Testis (tissue), 2 donors: ENCODE results near the gene SRCIN1.

ENCODE experiments used
- CTCF ChIP-seq, 3 experiments: fragments of 450-650 bp in 2 of 3; fragments of 200-600 bp in 1 of 3; sonication (generic) in 1 of 3; IDR thresholded peaks; one replicate each; pipeline ENCODE4 v1.5.1; 2016 to 2019; ENCODE audit warnings: antibody characterized with exemption in 3 of 3, mild to moderate bottlenecking in 2 of 3, moderate library complexity in 1 of 3
- POLR2A ChIP-seq: fragments of 450-650 bp; IDR thresholded peaks from one replicate; pipeline ENCODE4 v1.6.1; 2017; ENCODE audit warnings: antibody characterized with exemption, mild to moderate bottlenecking, moderate library complexity

GRCh38 chr17:38579083-38579480 lies 26.7 kb downstream of the SRCIN1 start:
- no peak for TF ChIP-seq CTCF (IDR thresholded peaks at IDR 0.05)
- no peak for TF ChIP-seq POLR2A
